ENCODE data around the gene SLC25A21. TPM values are rescaled to one million over a fixed set of nuclear protein-coding genes. Genes with fewer than 3 reads are reported as not detected.

The SLC25A21 gene
- total and polyA plus RNA-seq, 8 donors: 0.37 to 0.92 (median 0.60) TPM

- Histone ChIP-seq H3K27me3 (no peaks in the 10 kb centered on the region), H3K4me1 (no peaks in the 10 kb centered on the region), H3K9me3 (no peaks in the 10 kb centered on the region), H3K27ac (no peak overlapping the region), H3K4me3 (no peak overlapping the region), H3K36me3 (no peaks in the 10 kb centered on the region)
- FAIRE-seq (no peak), ATAC-seq (no peak), DNase-seq (no peak)
- intact Hi-C loops (cut with DNase I): no loop called here
- TF ChIP-seq CTCF (IDR thresholded peaks at IDR 0.05): no peak
- WGBS, 2 donors: 75 to 77% methylated on average over 2 of the region's 2 CpGs
Observed at GRCh38 chr14:36781897-36782296, 390.5 kb downstream of the SLC25A21 start.

- WGBS, 2 donors: 57 to 60% methylated on average over 3 of the region's 3 CpGs
- H3K9me3 ChIP-seq: no peaks in the 10 kb centered on the region
- no peak for TF ChIP-seq CTCF (IDR thresholded peaks at IDR 0.05)
- no peak overlapping the region for H3K4me3 ChIP-seq
- ATAC-seq: no peak
- no peak for DNase-seq
- H3K4me1 ChIP-seq: no peaks in the 10 kb centered on the region
- no peak overlapping the region for H3K27ac ChIP-seq
- no peaks in the 10 kb centered on the region for H3K36me3 ChIP-seq
- no peaks in the 10 kb centered on the region for H3K27me3 ChIP-seq
- intact Hi-C loops (cut with DNase I): no loop called here
- FAIRE-seq: no peak
Observed at GRCh38 chr14:36773558-36773957, 398.8 kb downstream of the SLC25A21 start.

- no peaks in the 10 kb centered on the region for H3K4me1 ChIP-seq
- intact Hi-C loops (cut with DNase I): no loop called here
- H3K27me3 ChIP-seq: no peaks in the 10 kb centered on the region
- H3K9me3 ChIP-seq: no peaks in the 10 kb centered on the region
- no peak for DNase-seq
- TF ChIP-seq CTCF (IDR thresholded peaks at IDR 0.05): no peak
- H3K27ac ChIP-seq: no peak overlapping the region
- no peaks in the 10 kb centered on the region for H3K36me3 ChIP-seq
- WGBS, 2 donors: 40 to 44% methylated on average over 3 of the region's 3 CpGs
- no peak for FAIRE-seq
- ATAC-seq: no peak
- H3K4me3 ChIP-seq: no peak overlapping the region
Observed at GRCh38 chr14:36773136-36773540, 399.3 kb downstream of the SLC25A21 start.

GRCh38 chr14:36771028-36771640 lies 401.3 kb downstream of the SLC25A21 start:
- H3K4me1 ChIP-seq: no peaks in the 10 kb centered on the region
- no peak overlapping the region for H3K27ac ChIP-seq
- H3K36me3 ChIP-seq: no peaks in the 10 kb centered on the region
- ATAC-seq (peak in 1 of 4 donors; percentile 32), DNase-seq (no peak), FAIRE-seq (no peak)
- H3K4me3 ChIP-seq: no peak overlapping the region
- WGBS, 2 donors: 18 to 43% methylated on average over 4 of the region's 4 CpGs
- H3K27me3 ChIP-seq: no peaks in the 10 kb centered on the region
- TF ChIP-seq CTCF (IDR thresholded peaks at IDR 0.05): no peak
- intact Hi-C loops (cut with DNase I): no loop called here
- no peaks in the 10 kb centered on the region for H3K9me3 ChIP-seq

- no peak for TF ChIP-seq CTCF (IDR thresholded peaks at IDR 0.05)
- Histone ChIP-seq H3K27ac (no peak overlapping the region), H3K4me3 (no peak overlapping the region), H3K4me1 (no peaks in the 10 kb centered on the region), H3K27me3 (no peaks in the 10 kb centered on the region), H3K9me3 (no peaks in the 10 kb centered on the region), H3K36me3 (no peaks in the 10 kb centered on the region)
- FAIRE-seq: no peak
- DNase-seq: no peak
- intact Hi-C loops (cut with DNase I): no loop called here
- 69 to 83% methylated on average over 4 of the region's 4 CpGs for WGBS, 2 donors
- no peak for ATAC-seq
Observed at GRCh38 chr14:36768638-36769337, 403.6 kb downstream of the SLC25A21 start.

Data from pancreas (tissue), 10 donors.